Measurements from ENCODE around the gene TRIP4. TPM values are rescaled to one million over a fixed set of nuclear protein-coding genes. Genes with fewer than 3 reads are reported as not detected.
"Not testable (repeated sequence)": the region's sequence is repeated elsewhere in the genome, so short reads cannot be mapped to it uniquely, and the experiment has no call there.

Gene TRIP4
- total RNA-seq, 1 donor from 2014 or later = 23.2 TPM

DNA sequence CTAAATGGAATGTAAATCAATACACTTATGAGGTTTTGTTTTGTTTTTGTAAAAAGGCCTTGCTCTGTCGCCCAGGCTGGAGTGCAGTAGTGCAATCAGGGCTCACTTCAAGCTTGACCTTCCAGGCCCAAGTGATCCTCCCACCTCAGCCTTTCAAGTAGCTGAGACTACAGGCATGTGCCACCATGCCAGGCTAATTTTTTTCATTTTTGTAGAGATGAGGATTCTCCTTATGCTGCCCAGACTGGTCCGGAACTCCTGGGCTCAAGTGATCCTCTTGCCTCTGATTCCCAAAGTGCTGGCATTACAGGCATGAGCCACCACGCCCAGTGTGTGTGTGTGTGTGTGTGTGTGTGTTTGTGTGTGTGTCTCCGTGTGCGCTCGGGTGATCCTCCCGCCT lies 1.3 kb upstream of the TRIP4 start:
- DNase-seq (no peak), ATAC-seq (no peak)
- no peaks in the 10 kb centered on the region for H3K9me3 ChIP-seq
- H3K27ac ChIP-seq = no peak overlapping the region
- intact Hi-C loops (cut with DNase I) = no loop called here
- no peaks in the 10 kb centered on the region for H3K27me3 ChIP-seq (ENCODE audit: low read depth)
- no peak overlapping the region for H3K4me3 ChIP-seq
- no peaks in the 10 kb centered on the region for H3K36me3 ChIP-seq
- TF ChIP-seq CTCF (IDR thresholded peaks at IDR 0.05) = no peak
- H3K4me1 ChIP-seq = peaks cover 11% of the 10 kb centered on the region

- H3K27ac ChIP-seq = no peak overlapping the region
- peaks cover 11% of the 10 kb centered on the region for H3K4me1 ChIP-seq
- no peaks in the 10 kb centered on the region for H3K9me3 ChIP-seq
- peak overlapping the region; percentile 90 for H3K4me3 ChIP-seq
- peaks cover 11% of the 10 kb centered on the region for H3K36me3 ChIP-seq
- no peaks in the 10 kb centered on the region for H3K27me3 ChIP-seq (ENCODE audit: low read depth)
- no peak for TF ChIP-seq CTCF (IDR thresholded peaks at IDR 0.05)
- intact Hi-C loops (cut with DNase I) = no loop called here
- DNase-seq (no peak), ATAC-seq (no peak)
These were observed 1.4 kb downstream of the TRIP4 start for GRCh38 chr15:64389036-64389435.

DNA sequence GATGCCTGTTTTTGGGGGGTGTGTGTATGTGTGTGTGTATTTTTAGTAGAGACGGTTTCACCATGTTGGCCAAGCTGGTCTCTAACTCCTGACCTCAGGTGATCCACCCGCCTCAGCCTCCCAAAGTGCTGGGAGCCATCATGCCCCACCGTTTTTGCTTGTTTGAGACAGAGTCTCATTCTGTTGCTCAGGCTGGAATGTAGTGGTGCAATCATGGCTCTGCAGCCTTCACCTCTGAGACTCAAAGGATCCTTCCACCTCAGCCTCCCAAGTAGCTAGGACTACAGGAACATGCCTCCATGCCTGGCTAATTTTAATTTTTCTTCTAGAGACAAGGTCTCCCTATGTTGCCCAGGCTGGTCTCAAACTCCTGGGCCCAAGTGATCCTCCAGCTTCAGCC lies 4.8 kb downstream of the TRIP4 start:
- H3K9me3 ChIP-seq; intact Hi-C loops (cut with DNase I); H3K4me3 ChIP-seq; H3K27ac ChIP-seq; H3K27me3 ChIP-seq (ENCODE audit: low read depth); DNase-seq; ATAC-seq: not testable (repeated sequence)
- Histone ChIP-seq H3K36me3 (peaks cover 45% of the 10 kb centered on the region), H3K4me1 (peaks cover 11% of the 10 kb centered on the region)

DNA sequence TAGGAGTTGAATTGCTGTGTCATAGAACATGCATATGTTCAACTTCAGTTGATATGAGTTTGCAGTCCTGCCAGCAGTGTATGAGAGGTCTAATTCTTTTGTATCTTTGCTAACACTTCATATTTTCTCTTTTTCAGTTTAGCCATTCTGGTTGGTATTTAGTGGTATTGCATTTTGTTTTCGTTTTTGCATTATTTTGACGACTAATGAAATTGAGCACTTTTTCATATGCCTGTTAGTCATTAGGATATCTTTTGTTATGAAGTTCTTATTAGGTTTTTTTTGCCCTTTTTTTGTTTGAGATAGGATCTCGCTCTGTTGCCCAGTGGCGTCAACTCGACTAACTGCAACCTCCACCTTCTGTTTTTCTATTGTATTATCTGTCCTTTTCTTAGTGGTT lies 9.2 kb downstream of the TRIP4 start:
- intact Hi-C loops (cut with DNase I) = no loop called here
- TF ChIP-seq CTCF (IDR thresholded peaks at IDR 0.05) = no peak
- ATAC-seq (no peak), DNase-seq (no peak)
- Histone ChIP-seq H3K36me3 (peaks cover 87% of the 10 kb centered on the region), H3K4me1 (no peaks in the 10 kb centered on the region), H3K9me3 (no peaks in the 10 kb centered on the region), H3K27ac (no peak overlapping the region), H3K27me3 (ENCODE audit: low read depth) (no peaks in the 10 kb centered on the region), H3K4me3 (no peak overlapping the region)

- H3K27me3 ChIP-seq (ENCODE audit: low read depth) = no peaks in the 10 kb centered on the region
- no peak overlapping the region for H3K27ac ChIP-seq
- H3K4me3 ChIP-seq = no peak overlapping the region
- intact Hi-C loops (cut with DNase I) = no loop called here
- H3K9me3 ChIP-seq = no peaks in the 10 kb centered on the region
- ATAC-seq = no peak
- DNase-seq = no peak
- H3K4me1 ChIP-seq = no peaks in the 10 kb centered on the region
- no peak for TF ChIP-seq CTCF (IDR thresholded peaks at IDR 0.05)
- peaks cover 100% of the 10 kb centered on the region for H3K36me3 ChIP-seq
These were observed 10.9 kb downstream of the TRIP4 start for GRCh38 chr15:64398575-64398974.

DNA sequence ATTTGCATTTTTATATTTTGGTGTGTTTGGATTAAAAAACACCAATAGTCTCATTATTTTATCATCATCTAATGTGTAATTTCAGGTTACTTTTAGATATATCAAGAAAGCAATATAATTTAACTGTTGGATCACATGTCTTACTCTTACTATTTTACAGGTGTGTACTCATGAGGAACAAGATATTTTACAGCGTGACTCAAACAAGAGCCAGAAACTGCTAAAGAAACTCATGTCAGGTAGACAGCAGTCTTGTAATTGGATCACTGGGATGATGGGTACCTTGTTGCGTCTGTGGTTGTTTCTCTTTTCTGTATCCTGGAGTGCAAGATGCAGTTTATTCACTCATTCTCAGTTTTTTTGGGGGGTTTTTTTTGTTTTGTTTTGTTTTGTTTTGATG lies 12.9 kb downstream of the TRIP4 start:
- ATAC-seq = no peak
- Histone ChIP-seq H3K4me3 (no peak overlapping the region), H3K36me3 (peaks cover 100% of the 10 kb centered on the region), H3K9me3 (no peaks in the 10 kb centered on the region), H3K4me1 (no peaks in the 10 kb centered on the region), H3K27me3 (ENCODE audit: low read depth) (no peaks in the 10 kb centered on the region), H3K27ac (no peak overlapping the region)
- DNase-seq = no peak
- intact Hi-C loops (cut with DNase I) = no loop called here
- no peak for TF ChIP-seq CTCF (IDR thresholded peaks at IDR 0.05)
